Activated CD4-positive, alpha-beta T cell treated with anti-CD3 and anti-CD28 coated beads for 36 hours (primary cell): ENCODE results near the gene NR1D2. TPM values are rescaled to one million over a fixed set of nuclear protein-coding genes. Genes with fewer than 3 reads are reported as not detected.

Experiments
- ATAC-seq: fragments of 200-7000 bp; cut with Tn5 transposase; one replicate; pipeline ENCODE4 v1.10.0; 2021; ENCODE audit warnings: mild to moderate bottlenecking, moderate library complexity
- CTCF ChIA-PET: fragments of 350-600 bp; sonication (Branson Sonifier 250); formaldehyde crosslinking; loops from one replicate; lab custom pipeline; 2021; ENCODE audit warnings: antibody characterized with exemption; lab: Charles Lee
- POLR2A ChIA-PET: fragments of 350-600 bp; sonication (Branson Sonifier 250); formaldehyde crosslinking; loops from one replicate; lab custom pipeline; 2021; ENCODE audit warnings: antibody characterized with exemption, inconsistent platforms; lab: Charles Lee
- DNase-seq: peaks from one replicate; pipeline ENCODE4 v3.0.0-alpha.2; 2020
- H3K27ac Mint-ChIP-seq: one replicate; pipeline ENCODE4 v1.8.0; 2021; ENCODE audit warnings: mixed read lengths
- H3K27me3 Mint-ChIP-seq: one replicate; pipeline ENCODE4 v1.8.0; 2021; ENCODE audit warnings: mixed read lengths
- H3K36me3 Mint-ChIP-seq: one replicate; pipeline ENCODE4 v1.8.0; 2021; ENCODE audit warnings: low read depth, mixed read lengths
- H3K4me1 Mint-ChIP-seq: one replicate; pipeline ENCODE4 v1.8.0; 2021; ENCODE audit warnings: mixed read lengths
- H3K4me3 Mint-ChIP-seq: one replicate; pipeline ENCODE4 v1.8.0; 2021; ENCODE audit warnings: mild to moderate bottlenecking, moderate library complexity, mixed read lengths
- H3K9me3 Mint-ChIP-seq: one replicate; pipeline ENCODE4 v1.8.0; 2021; ENCODE audit warnings: low read depth, mixed read lengths
- intact Hi-C, 2 experiments: fragments of 100-400 bp; cut with DNase I in 1 of 2; cut with micrococcal nuclease in 1 of 2; formaldehyde crosslinking; loops; one replicate each; pipeline versions ENCODE4 v1.14.2 to v1.15.1; 2022 to 2024; cut with DNase I, micrococcal nuclease
- total RNA-seq, 2 experiments: library from RNA; stranded (reverse); gene quantifications; one replicate each; pipeline ENCODE4 v1.2.3, GENCODE V29; 2021

NR1D2 gene
- total RNA-seq, 2 experiments from 2014 or later = 2.4 to 2.7 TPM

- no peaks in the 10 kb centered on the region for H3K9me3 Mint-ChIP-seq
- H3K36me3 Mint-ChIP-seq = peaks cover 31% of the 10 kb centered on the region
- DNase-seq (no peak), ATAC-seq (no peak)
- peaks cover 26% of the 10 kb centered on the region for H3K4me1 Mint-ChIP-seq
- H3K27me3 Mint-ChIP-seq = no peaks in the 10 kb centered on the region
- H3K4me3 Mint-ChIP-seq = no peak overlapping the region
- ChIA-PET POLR2A (no interaction called here), CTCF (interaction anchor here (0.7 to 2.3 kb wide), 5 partner anchors 10 to 143 kb away, joined by 3 to 6 read pairs (median 4); no protein-coding TSS in a partner anchor)
- no peak overlapping the region for H3K27ac Mint-ChIP-seq
- intact Hi-C loops = no loop called here
Observed at GRCh38 chr3:23960649-23961048, 15.6 kb downstream of the NR1D2 start.

- intact Hi-C loops = no loop called here
- Mint-ChIP-seq H3K4me3 (no peak overlapping the region), H3K9me3 (no peaks in the 10 kb centered on the region), H3K36me3 (peaks cover 34% of the 10 kb centered on the region), H3K27me3 (no peaks in the 10 kb centered on the region), H3K4me1 (peaks cover 23% of the 10 kb centered on the region), H3K27ac (no peak overlapping the region)
- ChIA-PET POLR2A (no interaction called here), CTCF (interaction anchor here (0.7 to 1.3 kb wide), 4 partner anchors 14 to 143 kb away, joined by 3 to 4 read pairs (median 4); no protein-coding TSS in a partner anchor)
- DNase-seq (no peak), ATAC-seq (no peak)
Observed at GRCh38 chr3:23961066-23961465, 16.0 kb downstream of the NR1D2 start.

GRCh38 chr3:23961913-23962312, 16.8 kb downstream of the NR1D2 start:
- H3K36me3 Mint-ChIP-seq = peaks cover 35% of the 10 kb centered on the region
- CTCF ChIA-PET = interaction anchor here (0.6 to 1.3 kb wide), 2 partner anchors 13 to 27 kb away, joined by 3 read pairs; no protein-coding TSS in a partner anchor

GRCh38 chr3:23964537-23965235, 19.6 kb downstream of the NR1D2 start:
- Mint-ChIP-seq H3K9me3 (no peaks in the 10 kb centered on the region), H3K4me3 (no peak overlapping the region), H3K36me3 (peaks cover 36% of the 10 kb centered on the region), H3K27me3 (no peaks in the 10 kb centered on the region), H3K4me1 (peaks cover 7% of the 10 kb centered on the region), H3K27ac (no peak overlapping the region)
- CTCF ChIA-PET = no interaction called here
- POLR2A ChIA-PET = interaction anchor here (0.6 kb wide), 1 partner anchor 34 kb away, joined by 4 read pairs; no protein-coding TSS in a partner anchor
- ATAC-seq = no peak
- intact Hi-C loops = no loop called here
- DNase-seq = no peak

More at GRCh38 chr3:23961913-23962312, 16.8 kb downstream of the NR1D2 start:
- intact Hi-C loops = no loop called here
- Mint-ChIP-seq H3K27ac (no peak overlapping the region), H3K4me1 (peaks cover 23% of the 10 kb centered on the region), H3K9me3 (no peaks in the 10 kb centered on the region), H3K4me3 (no peak overlapping the region), H3K27me3 (no peaks in the 10 kb centered on the region)
- POLR2A ChIA-PET = no interaction called here
- DNase-seq (no peak), ATAC-seq (no peak)

GRCh38 chr3:23966328-23966727, 21.2 kb downstream of the NR1D2 start:
- H3K36me3 Mint-ChIP-seq = peaks cover 30% of the 10 kb centered on the region
- intact Hi-C loops = no loop called here
- H3K27ac Mint-ChIP-seq = no peak overlapping the region
- ATAC-seq (no peak), DNase-seq (no peak)
- H3K4me3 Mint-ChIP-seq = no peak overlapping the region
- CTCF ChIA-PET = no interaction called here
- no peaks in the 10 kb centered on the region for H3K9me3 Mint-ChIP-seq
- peaks cover 4% of the 10 kb centered on the region for H3K4me1 Mint-ChIP-seq
- POLR2A ChIA-PET = no interaction called here
- no peaks in the 10 kb centered on the region for H3K27me3 Mint-ChIP-seq

GRCh38 chr3:23968463-23969184, 23.5 kb downstream of the NR1D2 start:
- peaks cover 17% of the 10 kb centered on the region for H3K36me3 Mint-ChIP-seq
- no peak overlapping the region for H3K4me3 Mint-ChIP-seq
- DNase-seq (no peak), ATAC-seq (no peak)
- peaks cover 2% of the 10 kb centered on the region for H3K4me1 Mint-ChIP-seq
- no peaks in the 10 kb centered on the region for H3K9me3 Mint-ChIP-seq
- intact Hi-C loops = no loop called here
- ChIA-PET POLR2A (no interaction called here), CTCF (interaction anchor here (1.2 kb wide), 1 partner anchor 80 kb away, joined by 6 read pairs; no protein-coding TSS in a partner anchor)
- H3K27ac Mint-ChIP-seq = no peak overlapping the region
- no peaks in the 10 kb centered on the region for H3K27me3 Mint-ChIP-seq

GRCh38 chr3:23969393-23969792, 24.3 kb downstream of the NR1D2 start:
- no peak overlapping the region for H3K4me3 Mint-ChIP-seq
- no peaks in the 10 kb centered on the region for H3K4me1 Mint-ChIP-seq
- no peak for DNase-seq
- H3K27ac Mint-ChIP-seq = no peak overlapping the region
- POLR2A ChIA-PET = interaction anchor here (0.6 kb wide), 1 partner anchor 63 kb away, joined by 6 read pairs; no protein-coding TSS in a partner anchor
- CTCF ChIA-PET = interaction anchor here (0.9 kb wide), 1 partner anchor 19 kb away, joined by 3 read pairs; no protein-coding TSS in a partner anchor
- no peak for ATAC-seq
- H3K27me3 Mint-ChIP-seq = no peaks in the 10 kb centered on the region
- intact Hi-C loops = no loop called here
- H3K9me3 Mint-ChIP-seq = no peaks in the 10 kb centered on the region
- peaks cover 17% of the 10 kb centered on the region for H3K36me3 Mint-ChIP-seq

GRCh38 chr3:23971684-23972083, 26.6 kb downstream of the NR1D2 start:
- CTCF ChIA-PET = interaction anchor here (0.7 to 1.2 kb wide), 2 partner anchors 24 to 83 kb away, joined by 3 read pairs; no protein-coding TSS in a partner anchor
- intact Hi-C loops = no loop called here
- H3K9me3 Mint-ChIP-seq = no peaks in the 10 kb centered on the region
- no peaks in the 10 kb centered on the region for H3K4me1 Mint-ChIP-seq
- no peaks in the 10 kb centered on the region for H3K27me3 Mint-ChIP-seq
- DNase-seq (no peak), ATAC-seq (no peak)
- no peak overlapping the region for H3K4me3 Mint-ChIP-seq
- H3K36me3 Mint-ChIP-seq = peaks cover 14% of the 10 kb centered on the region
- POLR2A ChIA-PET = interaction anchor here (1.0 kb wide), 1 partner anchor 22 kb away, joined by 3 read pairs; no protein-coding TSS in a partner anchor
- H3K27ac Mint-ChIP-seq = no peak overlapping the region

- ATAC-seq = no peak
Observed at GRCh38 chr3:23976555-23976954, 31.5 kb downstream of the NR1D2 start.

GRCh38 chr3:23979569-23979968, 34.5 kb downstream of the NR1D2 start:
- no peaks in the 10 kb centered on the region for H3K9me3 Mint-ChIP-seq
- no peaks in the 10 kb centered on the region for H3K4me1 Mint-ChIP-seq
- CTCF ChIA-PET = interaction anchor here (0.6 kb wide), 1 partner anchor 86 kb away, joined by 7 read pairs; no protein-coding TSS in a partner anchor
- H3K36me3 Mint-ChIP-seq = peaks cover 10% of the 10 kb centered on the region
- POLR2A ChIA-PET = interaction anchor here (0.7 kb wide), 1 partner anchor 9 kb away, joined by 4 read pairs; no protein-coding TSS in a partner anchor
- no peak overlapping the region for H3K4me3 Mint-ChIP-seq
- DNase-seq (no peak), ATAC-seq (no peak)
- no peaks in the 10 kb centered on the region for H3K27me3 Mint-ChIP-seq
- intact Hi-C loops = no loop called here
- no peak overlapping the region for H3K27ac Mint-ChIP-seq

More at GRCh38 chr3:23976555-23976954, 31.5 kb downstream of the NR1D2 start:
- DNase-seq = no peak
- H3K9me3 Mint-ChIP-seq = no peaks in the 10 kb centered on the region
- no peaks in the 10 kb centered on the region for H3K4me1 Mint-ChIP-seq
- intact Hi-C loops = no loop called here
- POLR2A ChIA-PET = no interaction called here
- peaks cover 10% of the 10 kb centered on the region for H3K36me3 Mint-ChIP-seq
- H3K27ac Mint-ChIP-seq = no peak overlapping the region
- CTCF ChIA-PET = interaction anchor here (0.5 to 0.6 kb wide), 3 partner anchors 11 to 261 kb away, joined by 3 to 4 read pairs (median 3); no protein-coding TSS in a partner anchor
- no peak overlapping the region for H3K4me3 Mint-ChIP-seq
- no peaks in the 10 kb centered on the region for H3K27me3 Mint-ChIP-seq

- no peaks in the 10 kb centered on the region for H3K27me3 Mint-ChIP-seq
- H3K9me3 Mint-ChIP-seq = no peaks in the 10 kb centered on the region
- H3K4me1 Mint-ChIP-seq = peaks cover 6% of the 10 kb centered on the region
- no peak overlapping the region for H3K27ac Mint-ChIP-seq
- DNase-seq (no peak), ATAC-seq (no peak)
- peaks cover 4% of the 10 kb centered on the region for H3K36me3 Mint-ChIP-seq
- CTCF ChIA-PET = interaction anchor here (0.7 to 1.0 kb wide), 2 partner anchors 20 to 65 kb away, joined by 3 read pairs; no protein-coding TSS in a partner anchor
- intact Hi-C loops = no loop called here
- POLR2A ChIA-PET = interaction anchor here (0.6 to 0.9 kb wide), 2 partner anchors 61 to 158 kb away, joined by 3 to 9 read pairs; no protein-coding TSS in a partner anchor
- no peak overlapping the region for H3K4me3 Mint-ChIP-seq
Observed at GRCh38 chr3:23981136-23981535, 36.0 kb downstream of the NR1D2 start.
